Measurements from ENCODE around the gene PDXK. TPM values are rescaled to one million over a fixed set of nuclear protein-coding genes. Genes with fewer than 3 reads are reported as not detected.
A peak's percentile ranks its signal among the peaks of the same experiment; 100 is the strongest.

PDXK gene
- total RNA-seq, 1 donor from 2014 or later = 63.8 TPM

DNA sequence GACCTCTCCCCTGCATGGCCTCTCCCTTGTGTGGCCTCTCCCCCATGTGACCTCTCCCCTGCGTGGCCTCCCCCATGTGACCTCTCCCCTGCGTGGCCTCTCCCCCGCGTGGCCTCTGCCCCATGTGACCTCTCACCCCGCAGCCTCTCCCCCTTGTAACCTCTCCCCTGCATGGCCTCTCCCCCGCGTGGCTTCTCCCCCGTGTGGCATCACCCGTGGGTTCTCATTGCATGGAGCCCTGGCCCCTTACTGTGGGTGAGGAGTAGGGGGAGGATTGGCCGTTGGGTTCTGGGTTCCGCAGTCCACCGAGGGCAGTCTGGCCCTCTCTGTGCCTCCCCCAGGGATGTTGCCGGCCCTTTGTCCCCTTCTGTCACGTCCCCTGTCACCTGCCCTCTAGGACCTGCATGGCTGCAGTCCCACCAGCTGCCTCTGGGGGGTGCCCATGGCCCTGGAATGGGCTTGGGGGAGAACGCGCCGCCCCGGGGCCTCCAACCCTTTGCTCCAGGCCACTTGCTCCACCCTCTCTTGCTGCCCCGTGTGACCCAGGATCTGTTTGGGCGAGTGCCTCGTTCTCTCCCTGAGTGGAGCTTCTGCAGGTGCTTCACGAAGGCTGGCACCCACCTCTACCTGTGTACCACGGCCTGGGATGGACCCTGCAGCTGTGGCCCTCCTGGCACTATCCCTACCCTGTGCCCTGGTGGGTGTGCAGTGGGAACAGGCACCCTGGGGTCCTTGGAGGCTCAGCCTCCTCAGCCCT lies 91.8 kb downstream of the PDXK start:
- peak; percentile 92 for TF ChIP-seq CTCF (IDR thresholded peaks at IDR 0.05; ENCODE audit: partially characterized antibody, unreplicated experiment)
- peak; percentile 98 for DNase-seq
- Mint-ChIP-seq H3K27me3 (ENCODE audit: unreplicated experiment) (no peaks in the 10 kb centered on the region), H3K36me3 (ENCODE audit: unreplicated experiment) (peaks cover 5% of the 10 kb centered on the region), H3K4me3 (ENCODE audit: unreplicated experiment) (no peak overlapping the region), H3K4me1 (ENCODE audit: low read depth, unreplicated experiment) (no peaks in the 10 kb centered on the region), H3K9me3 (ENCODE audit: unreplicated experiment) (no peaks in the 10 kb centered on the region), H3K27ac (ENCODE audit: unreplicated experiment) (no peak overlapping the region)

GRCh38 chr21:43811262-43812105 lies 92.6 kb downstream of the PDXK start:
- no peaks in the 10 kb centered on the region for H3K4me1 Mint-ChIP-seq (ENCODE audit: low read depth, unreplicated experiment)
- TF ChIP-seq CTCF (IDR thresholded peaks at IDR 0.05; ENCODE audit: partially characterized antibody, unreplicated experiment) = no peak
- no peaks in the 10 kb centered on the region for H3K36me3 Mint-ChIP-seq (ENCODE audit: unreplicated experiment)
- no peak overlapping the region for H3K4me3 Mint-ChIP-seq (ENCODE audit: unreplicated experiment)
- no peaks in the 10 kb centered on the region for H3K9me3 Mint-ChIP-seq (ENCODE audit: unreplicated experiment)
- H3K27me3 Mint-ChIP-seq (ENCODE audit: unreplicated experiment) = no peaks in the 10 kb centered on the region
- H3K27ac Mint-ChIP-seq (ENCODE audit: unreplicated experiment) = no peak overlapping the region
- DNase-seq = no peak

Other genes with a start within 250 kb of the PDXK start
- 1.0 TPM for gene HSF2BP, start 59.6 kb upstream of the PDXK start, total RNA-seq (ENCODE audit: unreplicated experiment)
- 41.2 TPM for gene RRP1B, start 59.6 kb upstream of the PDXK start, total RNA-seq (ENCODE audit: unreplicated experiment)
- gene CSTB, start 57.2 kb downstream of the PDXK start, total RNA-seq (ENCODE audit: unreplicated experiment) = 32.7 TPM
- 26.2 TPM for gene RRP1, start 70.4 kb downstream of the PDXK start, total RNA-seq (ENCODE audit: unreplicated experiment)
- gene AGPAT3, start 146.1 kb downstream of the PDXK start, total RNA-seq (ENCODE audit: unreplicated experiment) = 12.6 TPM